HepG2 (cell line): ENCODE data around the gene GRK5. TPM values are rescaled to one million over a fixed set of nuclear protein-coding genes. Genes with fewer than 3 reads are reported as not detected.
A peak's percentile ranks its signal among the peaks of the same experiment; 100 is the strongest.

Experiments used
- ATAC-seq: fragments of 200-7000 bp; cut with Tn5 transposase; 3 replicates; pipeline ENCODE4 v1.9.1; 2020; ENCODE audit warnings: mild to moderate bottlenecking, moderate library complexity
- BruUV-seq: library from RNA; stranded (reverse); fragments of 400-500 nt; replicated peaks from 2 replicates; lab custom pipeline; 2021; lab: Mats Ljungman, UMichigan
- CTCF ChIA-PET: fragments of 300-600 bp; formaldehyde crosslinking; extraction: SDS; loops from one replicate; lab custom pipeline; 2021; ENCODE audit warnings: low total read pairs, inconsistent platforms, low intra/inter-chr PET ratio; lab: Yijun Ruan, JAX
- POLR2A ChIA-PET: fragments of 350-600 bp; sonication (Branson Sonifier 250); formaldehyde crosslinking; loops from one replicate; lab custom pipeline; 2020; ENCODE audit warnings: antibody characterized with exemption, inconsistent platforms; lab: Yijun Ruan, JAX
- DNase-seq: peaks from one replicate; pipeline ENCODE4 v3.0.0-alpha.2; 2015; ENCODE audit warnings: low spot score
- FAIRE-seq: peaks from 3 replicates; lab custom pipeline; 2011; peaks lifted over from hg19 to GRCh38; lab: Jason Lieb, UNC
- H2AFZ ChIP-seq: one replicate; pipeline ENCODE4 v1.6.1; 2011; ENCODE audit warnings: low read length, inconsistent platforms
- H3K27ac ChIP-seq: fragments of 300-600 bp; 3 replicates; pipeline ENCODE4 v1.8.0; 2011; ENCODE audit warnings: mixed run types, mild to moderate bottlenecking, mixed read lengths, low read length, inconsistent platforms; ENCODE audit not compliant: insufficient read depth; ENCODE audit errors: extremely low read length
- H3K27me3 ChIP-seq, 2 experiments: fragments of 200-600 bp in 1 of 2; 2 replicates in 1 of 2; 3 replicates in 1 of 2; pipeline versions ENCODE4 v1.6.0 to v1.8.0; 2011; ENCODE audit warnings: low read length in 2 of 2, mild to moderate bottlenecking in 2 of 2, moderate library complexity in 2 of 2, inconsistent platforms in 1 of 2; ENCODE audit not compliant: insufficient read depth in 2 of 2, control insufficient read depth in 1 of 2
- H3K36me3 ChIP-seq, 2 experiments: fragments of 200-600 bp in 1 of 2; replicated peaks in 1 of 2; 2 replicates in 1 of 2; 3 replicates in 1 of 2; pipeline versions ENCODE4 v1.5.1 to v1.8.0; 2011; ENCODE audit warnings: low read length in 2 of 2, inconsistent platforms in 1 of 2; ENCODE audit not compliant: insufficient read depth in 2 of 2, control insufficient read depth in 1 of 2
- H3K4me1 ChIP-seq: 2 replicates; pipeline ENCODE4 v1.5.1; 2012; ENCODE audit warnings: low read length, inconsistent platforms; ENCODE audit not compliant: insufficient read depth
- H3K4me2 ChIP-seq: 2 replicates; pipeline ENCODE4 v1.6.0; 2011; ENCODE audit warnings: low read depth, low read length, inconsistent platforms
- H3K4me3 ChIP-seq, 3 experiments: fragments of 200-600 bp in 1 of 3; sonication (generic), shearing (Covaris generic) in 1 of 3; replicated peaks in 1 of 3; 2 replicates each; pipeline ENCODE4 v1.5.1; 2011 to 2016; ENCODE audit warnings: low read length in 3 of 3, inconsistent platforms in 2 of 3, low read depth in 2 of 3, mild to moderate bottlenecking in 2 of 3, control low read depth in 1 of 3, mixed read lengths in 1 of 3; ENCODE audit not compliant: insufficient read depth in 1 of 3
- H3K79me2 ChIP-seq: one replicate; pipeline ENCODE4 v1.6.1; 2011; ENCODE audit warnings: low read length, inconsistent platforms; ENCODE audit not compliant: insufficient read depth
- H3K9ac ChIP-seq: 2 replicates; pipeline ENCODE4 v1.6.0; 2011; ENCODE audit warnings: mild to moderate bottlenecking, low read depth, low read length, inconsistent platforms; ENCODE audit not compliant: insufficient read depth
- H3K9me3 ChIP-seq: 2 replicates; pipeline ENCODE4 v1.5.1; 2012; ENCODE audit warnings: mild to moderate bottlenecking, low read length
- H4K20me1 ChIP-seq: 2 replicates; pipeline ENCODE4 v1.6.0; 2011; ENCODE audit warnings: inconsistent platforms, mild to moderate bottlenecking, low read length, moderate library complexity; ENCODE audit not compliant: insufficient read depth
- ELF3 ChIP-seq: IDR thresholded peaks from 2 replicates; pipeline ENCODE4 v1.6.1; 2016; ENCODE audit warnings: missing genetic modification reagents, missing compliant biosample characterization
- ZFY ChIP-seq: sonication (generic); formaldehyde crosslinking; IDR thresholded peaks from 2 replicates; pipeline ENCODE4 v1.4.0; 2020; ENCODE audit warnings: missing genetic modification reagents
- ZNF672 ChIP-seq: sonication (generic); formaldehyde crosslinking; IDR thresholded peaks from 2 replicates; pipeline ENCODE4 v1.8.1; 2022; ENCODE audit warnings: missing genetic modification reagents
- ZSCAN12 ChIP-seq: sonication (generic); formaldehyde crosslinking; IDR thresholded peaks from 2 replicates; pipeline ENCODE4 v1.9.0; 2021; ENCODE audit warnings: mild to moderate bottlenecking, missing genetic modification reagents
- WGBS: methylation state at CpG from one replicate; pipeline ENCODE4 v1.1.6; 2017; ENCODE audit warnings: low lambda C conversion rate; 5-methylcytosine and 5-hydroxymethylcytosine counted together
- in situ Hi-C: cut with HindIII; loops from 2 replicates; pipeline ENCODE4 v1.10.0; 2017; ENCODE audit warnings: low pct_unique_long_range_greater_than_20kb; ENCODE audit not compliant: extremely low pct_ligation_motif_present
- intact Hi-C: fragments of 100-400 bp; cut with micrococcal nuclease; formaldehyde crosslinking; loops from one replicate; pipeline ENCODE4 v1.10.0; 2022; ENCODE audit not compliant: unreplicated experiment
- polyA plus RNA-seq, 8 experiments: library from polyadenylated mRNA; depleted of rRNA in 3 of 8; stranded (reverse) in 7 of 8; unstranded in 1 of 8; fragments of >200 nt; fragmentation: Illumina TruSeq in 4 of 8; extraction: Trizol in 4 of 8; gene quantifications; 2 replicates each; pipeline versions ENCODE4 v1.2.1 to v1.2.3, GENCODE V29; 2011 to 2016; ENCODE audit warnings: low read depth in 4 of 8, missing spikeins in 1 of 8, mixed read lengths in 1 of 8; ENCODE audit not compliant: insufficient read depth in 1 of 8
- total RNA-seq, 5 experiments: library from RNA; depleted of rRNA; stranded (reverse); fragments of >200 nt; fragmentation: Illumina TruSeq; extraction: Trizol; gene quantifications; 2 replicates each; pipeline ENCODE4 v1.2.3, GENCODE V29; 2016; ENCODE audit warnings: low read depth in 1 of 5
- TF ChIP-seq, protein P1 (sequence below): fragments of 450-650 bp; IDR thresholded peaks from 2 replicates; pipeline ENCODE4 v1.6.1; 2016

Gene GRK5
- total and polyA plus RNA-seq, 2 of the 13 experiments (the other 11 are each of a cell fraction or from before 2014, with no cell fraction given), result 10.4 to 12.6 TPM

DNA sequence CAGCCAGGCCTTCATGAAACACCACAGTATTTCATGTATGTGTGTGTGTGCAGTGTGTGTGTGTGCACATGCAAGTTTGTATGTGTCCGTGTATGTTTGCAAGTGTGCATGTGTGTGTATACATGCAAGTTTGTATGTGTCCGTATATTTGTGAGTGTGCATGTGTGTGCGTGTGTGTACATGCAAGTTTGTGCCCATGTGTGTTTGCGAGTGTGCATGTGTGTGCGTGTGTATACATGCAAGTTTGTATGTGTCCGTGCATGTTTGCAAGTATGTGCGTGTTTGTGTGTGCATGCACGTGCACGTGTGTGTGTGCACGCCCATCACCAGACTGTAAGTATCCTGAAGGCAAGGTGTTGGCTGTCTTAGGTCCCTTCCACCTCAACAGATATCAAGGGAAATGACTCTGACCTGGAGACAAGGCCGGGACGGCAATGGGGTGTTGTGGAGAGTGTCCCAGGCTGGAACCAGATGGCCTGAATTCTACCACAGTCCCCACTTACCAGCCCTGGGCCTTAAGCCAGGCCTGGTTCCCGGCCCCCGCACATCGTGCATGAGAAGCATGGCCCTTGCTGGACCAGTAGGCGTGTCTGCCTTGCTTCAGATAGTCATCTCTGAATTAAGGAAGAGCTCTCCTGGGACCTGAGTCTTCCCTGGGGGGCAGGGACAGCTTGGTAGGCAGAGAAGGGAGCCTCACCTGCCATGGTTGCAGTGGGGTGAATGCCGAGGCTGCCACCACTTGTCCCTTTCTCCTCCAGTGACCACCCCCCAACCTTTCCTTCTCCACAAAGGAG, 140.0 kb downstream of the GRK5 start:
- Histone ChIP-seq H2AFZ (no peak overlapping the region), H3K9me3 (no peaks in the 10 kb centered on the region; the same call in 1 of the 2 replicates), H3K4me3 (no peak overlapping the region), H3K4me2 (no peak overlapping the region), H3K79me2 (peaks cover 2% of the 10 kb centered on the region), H3K36me3 (no peaks in the 10 kb centered on the region), H4K20me1 (no peaks in the 10 kb centered on the region), H3K4me1 (0 out of 2 replicates have a peak, but pooled peaks cover 2% of the 10 kb centered on the region), H3K27ac (no peak overlapping the region), H3K27me3 (no peaks in the 10 kb centered on the region), H3K9ac (no peak overlapping the region)
- CTCF ChIA-PET, result no interaction called here
- no peak for FAIRE-seq
- no TSS peak for BruUV-seq
- no peak for ATAC-seq
- POLR2A ChIA-PET, result no interaction called here
- 98% methylated on average over 8 of the region's 17 CpGs for WGBS
- in situ Hi-C loops, result no loop called here
- no peak for DNase-seq
- intact Hi-C loops, result no loop called here
- TF ChIP-seq ZFY, result no peak
- TF ChIP-seq, protein P1, sequence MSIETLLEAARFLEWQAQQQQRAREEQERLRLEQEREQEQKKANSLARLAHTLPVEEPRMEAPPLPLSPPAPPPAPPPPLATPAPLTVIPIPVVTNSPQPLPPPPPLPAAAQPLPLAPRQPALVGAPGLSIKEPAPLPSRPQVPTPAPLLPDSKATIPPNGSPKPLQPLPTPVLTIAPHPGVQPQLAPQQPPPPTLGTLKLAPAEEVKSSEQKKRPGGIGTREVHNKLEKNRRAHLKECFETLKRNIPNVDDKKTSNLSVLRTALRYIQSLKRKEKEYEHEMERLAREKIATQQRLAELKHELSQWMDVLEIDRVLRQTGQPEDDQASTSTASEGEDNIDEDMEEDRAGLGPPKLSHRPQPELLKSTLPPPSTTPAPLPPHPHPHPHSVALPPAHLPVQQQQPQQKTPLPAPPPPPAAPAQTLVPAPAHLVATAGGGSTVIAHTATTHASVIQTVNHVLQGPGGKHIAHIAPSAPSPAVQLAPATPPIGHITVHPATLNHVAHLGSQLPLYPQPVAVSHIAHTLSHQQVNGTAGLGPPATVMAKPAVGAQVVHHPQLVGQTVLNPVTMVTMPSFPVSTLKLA, result peak; percentile 77

DNA sequence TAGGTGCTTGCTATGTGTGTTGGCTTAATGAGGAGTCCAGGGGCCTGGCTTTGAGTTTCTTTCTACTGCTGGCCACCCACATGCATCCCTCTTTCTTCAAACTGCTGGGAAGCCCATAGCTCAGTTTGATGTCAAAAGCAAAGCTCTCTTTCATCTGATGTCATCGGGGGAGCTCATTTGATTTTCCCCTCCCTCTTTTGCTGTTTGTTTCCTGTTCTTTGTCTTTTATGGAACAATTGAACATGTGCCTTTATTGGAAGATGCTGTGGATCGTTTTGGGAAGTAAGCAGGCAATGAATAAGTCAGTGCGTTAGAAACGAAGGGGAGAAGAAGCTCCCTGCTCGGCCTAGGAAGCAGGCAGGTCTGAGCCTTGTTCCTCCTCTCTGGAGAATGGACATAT, 140.7 kb downstream of the GRK5 start:
- Histone ChIP-seq H3K27ac (no peak overlapping the region), H3K9me3 (no peaks in the 10 kb centered on the region; the same call in 1 of the 2 replicates), H3K4me2 (no peak overlapping the region), H3K36me3 (no peaks in the 10 kb centered on the region), H4K20me1 (no peaks in the 10 kb centered on the region), H3K4me1 (no peaks in the 10 kb centered on the region), H3K79me2 (peaks cover 2% of the 10 kb centered on the region), H3K27me3 (no peaks in the 10 kb centered on the region), H3K4me3 (no peak overlapping the region), H3K9ac (no peak overlapping the region)
- POLR2A ChIA-PET, result no interaction called here
- CTCF ChIA-PET, result no interaction called here
- intact Hi-C loops, result no loop called here
- WGBS, result 87% methylated on average over 5 of the region's 5 CpGs
- no peak for ATAC-seq
- BruUV-seq, result no TSS peak
- TF ChIP-seq ZNF672 (CRISPR knock-in tag), result no peak
- no peak for TF ChIP-seq ELF3 (CRISPR knock-in tag)
- TF ChIP-seq ZSCAN12 (CRISPR knock-in tag), result no peak
- TF ChIP-seq, all 625 proteins: peak for 0
- no peak for FAIRE-seq
- no peak for DNase-seq
- in situ Hi-C loops, result no loop called here
- no peak overlapping the region for H2AFZ ChIP-seq
